Left colon (tissue), 2 donors: ENCODE results near the gene LYRM4. TPM values are rescaled to one million over a fixed set of nuclear protein-coding genes. Genes with fewer than 3 reads are reported as not detected.
"Not testable (repeated sequence)": the region's sequence is repeated elsewhere in the genome, so short reads cannot be mapped to it uniquely, and the experiment has no call there.

ENCODE experiments used
- ATAC-seq: fragments of 200-7000 bp; cut with Tn5 transposase; one replicate; pipeline ENCODE4 v1.9.1; 2020; ENCODE audit warnings: mild to moderate bottlenecking, moderate library complexity
- DNase-seq, 2 donors: peaks; one replicate each; pipeline ENCODE4 v3.0.0-alpha.2; 2020
- intact Hi-C, 2 donors: fragments of 100-400 bp; cut with DNase I in 1 of 2; cut with micrococcal nuclease in 1 of 2; formaldehyde crosslinking; loops; one replicate each; pipeline versions ENCODE4 v1.11.2 to v1.14.0; 2022; cut with DNase I, micrococcal nuclease
- total RNA-seq, 2 donors: library from RNA; stranded (reverse); fragmentation: NEBNext Ultra II Directional; extraction: Animal tissue kit (Norgen Biotek cat#: 25700); gene quantifications; one replicate each; pipeline ENCODE4 v1.2.1, GENCODE V29; 2021
- donor health status: DM: no; HTN: no; CAD: no.
- donor health status: DM: yes; HTN: yes; CAD: no.

LYRM4 gene
- total RNA-seq, 2 donors from 2014 or later, result 12.1 to 12.5 TPM

DNA sequence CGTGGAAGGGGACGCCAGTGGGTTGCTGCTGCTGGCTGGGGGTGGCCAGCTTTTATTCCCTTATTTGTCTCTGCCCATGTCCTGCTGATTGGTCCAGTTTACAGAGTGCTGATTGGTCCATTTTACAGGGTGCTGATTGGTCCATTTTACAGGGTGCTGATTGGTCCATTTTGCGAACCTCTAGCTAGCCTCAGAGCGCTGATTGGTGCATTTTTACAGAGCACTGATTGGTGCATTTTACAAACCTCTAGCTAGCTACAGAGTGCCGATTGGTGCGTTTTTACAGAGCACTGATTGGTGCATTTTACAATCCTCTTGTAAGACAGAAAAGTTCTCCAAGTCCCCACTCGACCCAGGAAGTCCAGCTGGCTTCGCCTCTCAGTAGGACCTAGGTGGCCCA, 140.2 kb downstream of the LYRM4 start:
- DNase-seq, intact Hi-C loops, ATAC-seq: not testable (repeated sequence)

GRCh38 chr6:5120011-5120410, 140.7 kb downstream of the LYRM4 start:
- ATAC-seq (no peak), DNase-seq (no peak)
- intact Hi-C loops, result no loop called here

GRCh38 chr6:5119090-5119951, 141.4 kb downstream of the LYRM4 start:
- ATAC-seq (no peak), DNase-seq (no peak)
- intact Hi-C loops, result no loop called here

DNA sequence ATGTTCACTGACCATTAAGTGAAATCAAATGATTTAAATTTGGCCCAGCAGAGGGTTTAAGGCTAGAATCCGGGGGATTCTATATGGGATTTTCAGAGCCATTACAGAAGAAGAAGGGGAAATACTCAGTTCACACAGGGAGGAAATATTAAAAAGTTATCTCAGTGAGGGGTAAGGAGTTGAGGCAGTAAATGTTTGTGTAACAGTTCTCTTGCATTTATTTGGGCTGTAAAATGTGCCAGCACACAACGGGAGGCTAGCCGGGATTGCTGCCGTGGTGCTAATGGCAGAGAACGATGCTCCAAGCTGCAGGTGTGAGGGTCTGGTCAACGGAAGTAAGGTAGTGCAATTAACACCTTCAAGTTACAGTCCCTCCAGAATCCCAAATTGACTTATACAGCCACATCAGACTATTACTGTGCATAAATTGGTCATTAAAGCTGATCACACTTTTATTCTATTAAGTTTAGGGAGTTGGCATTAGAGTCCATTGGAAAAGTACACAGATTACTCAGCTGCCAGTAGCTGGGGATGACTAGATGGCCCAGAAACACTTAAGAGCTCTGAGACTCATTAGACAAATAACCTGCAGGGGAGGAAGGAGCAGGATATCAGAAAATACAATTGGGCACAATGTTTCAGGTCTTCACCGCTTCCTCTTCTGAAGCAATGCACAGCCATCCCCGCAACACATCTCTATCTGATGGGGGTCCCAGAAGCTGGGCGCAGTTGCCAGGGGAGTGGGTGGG, 144.3 kb downstream of the LYRM4 start:
- ATAC-seq (no peak), DNase-seq (no peak)
- intact Hi-C loops, result no loop called here

GRCh38 chr6:5115168-5115567, 145.6 kb downstream of the LYRM4 start:
- peak; percentile 93 for ATAC-seq
- DNase-seq, result peak in 1 of 2 donors; percentile 45
- intact Hi-C loops, result no loop called here

GRCh38 chr6:5113096-5113495, 147.7 kb downstream of the LYRM4 start:
- DNase-seq (no peak), ATAC-seq (no peak)
- intact Hi-C loops, result no loop called here

DNA sequence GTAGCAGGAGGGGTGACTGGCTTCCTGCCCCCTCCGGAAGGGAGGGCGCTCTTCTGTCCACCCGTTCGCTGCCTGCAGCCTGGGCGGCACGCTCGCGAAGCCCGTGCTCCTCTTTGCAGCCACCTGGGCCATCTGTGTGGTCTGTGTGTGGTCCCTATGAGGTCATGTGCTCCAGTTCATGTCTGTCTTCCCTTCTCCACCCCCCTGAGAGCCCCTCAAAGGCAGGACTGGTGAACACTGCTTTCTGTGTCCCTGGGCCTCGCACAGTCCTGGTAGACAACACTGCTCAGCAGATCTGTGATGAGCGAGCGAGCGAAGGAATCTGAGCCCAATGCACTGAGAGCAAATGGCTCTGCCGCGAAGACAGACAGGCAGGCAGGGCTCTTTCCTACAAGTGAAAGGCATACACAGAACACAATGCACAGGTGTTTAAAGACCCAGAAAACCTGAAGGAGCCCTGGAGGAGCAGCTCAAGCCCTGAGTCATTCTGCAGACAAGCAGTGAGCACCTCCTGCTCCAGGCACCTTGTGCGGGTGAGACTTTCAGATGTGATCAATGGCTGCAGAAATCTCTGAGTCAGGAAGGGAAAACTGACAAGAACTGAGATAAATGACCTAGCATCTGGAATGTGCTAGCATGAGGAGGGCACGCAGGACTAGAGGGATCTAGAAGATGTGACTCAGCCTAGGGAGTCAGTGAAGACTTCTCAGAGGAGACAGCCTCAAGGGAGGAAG, 148.5 kb downstream of the LYRM4 start:
- no peak for DNase-seq
- intact Hi-C loops, result no loop called here
- no peak for ATAC-seq

- no peak for ATAC-seq
- intact Hi-C loops, result no loop called here
- no peak for DNase-seq
Measured at GRCh38 chr6:5111626-5112025, 149.1 kb downstream of the LYRM4 start.

- DNase-seq (no peak), ATAC-seq (no peak)
- intact Hi-C loops, result no loop called here
Measured at GRCh38 chr6:5110246-5110645, 150.5 kb downstream of the LYRM4 start.

GRCh38 chr6:5109436-5109835, 151.3 kb downstream of the LYRM4 start:
- intact Hi-C loops, result no loop called here
- no peak for ATAC-seq
- DNase-seq, result no peak

DNA sequence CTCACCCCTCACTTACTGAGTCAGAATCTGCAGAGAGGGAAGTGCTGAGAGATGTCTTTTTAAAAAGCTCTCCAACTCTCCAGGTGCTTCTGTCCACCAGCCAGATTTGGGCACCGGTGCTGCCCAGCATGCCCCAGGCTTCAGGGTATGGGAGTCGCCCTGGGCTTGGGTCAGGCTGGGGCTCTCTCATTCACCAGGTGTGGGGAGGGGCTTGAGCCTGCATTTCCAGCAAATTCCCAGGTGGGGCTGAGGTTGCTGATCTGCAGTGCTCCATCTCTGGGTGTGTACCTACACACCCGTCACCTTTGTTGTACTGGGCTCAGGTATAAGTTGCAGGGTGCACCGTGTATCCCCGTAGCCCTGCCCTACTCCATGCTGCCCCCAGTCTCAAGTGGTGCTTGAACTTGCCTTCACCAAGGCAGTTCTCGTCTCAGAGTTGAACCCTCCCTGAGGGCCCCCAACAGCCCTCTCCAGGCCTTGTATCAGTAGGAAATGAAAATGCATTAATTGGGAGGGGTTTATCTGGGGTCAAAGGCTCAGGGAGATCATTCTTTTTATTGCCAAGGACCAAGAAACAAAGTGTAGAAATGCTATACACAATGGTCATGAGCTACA, 152.1 kb downstream of the LYRM4 start:
- no peak for DNase-seq
- intact Hi-C loops, result no loop called here
- ATAC-seq, result peak; percentile 37

GRCh38 chr6:5108068-5108467, 152.7 kb downstream of the LYRM4 start:
- intact Hi-C loops, result no loop called here
- no peak for DNase-seq
- ATAC-seq, result no peak

GRCh38 chr6:5107341-5107740, 153.4 kb downstream of the LYRM4 start:
- DNase-seq (no peak), ATAC-seq (no peak)
- intact Hi-C loops, result no loop called here

- DNase-seq, result no peak
- intact Hi-C loops, result no loop called here
- ATAC-seq, result no peak
Measured at GRCh38 chr6:5105146-5105545, 155.6 kb downstream of the LYRM4 start.

DNA sequence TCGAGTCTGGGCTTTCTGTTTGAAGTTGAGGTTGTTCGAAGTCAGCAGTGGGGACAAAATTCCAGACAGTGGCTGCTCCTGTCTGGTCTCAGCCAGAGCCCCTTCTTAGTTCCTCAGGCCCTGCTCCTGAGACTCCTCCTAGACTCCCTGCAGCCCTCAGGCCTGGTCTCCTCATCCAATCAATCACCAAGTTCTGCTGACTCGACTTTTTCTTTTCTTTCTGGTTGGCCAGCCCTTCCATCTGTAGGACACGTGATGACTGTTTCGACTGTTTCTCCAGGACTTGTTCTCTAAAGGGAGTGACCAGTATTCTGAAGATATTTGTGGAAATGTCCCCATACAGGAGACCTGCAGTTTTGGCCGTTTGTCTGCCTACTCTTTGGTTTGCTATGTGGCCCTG, 156.1 kb downstream of the LYRM4 start:
- no peak for ATAC-seq
- intact Hi-C loops, result no loop called here
- DNase-seq, result no peak

DNA sequence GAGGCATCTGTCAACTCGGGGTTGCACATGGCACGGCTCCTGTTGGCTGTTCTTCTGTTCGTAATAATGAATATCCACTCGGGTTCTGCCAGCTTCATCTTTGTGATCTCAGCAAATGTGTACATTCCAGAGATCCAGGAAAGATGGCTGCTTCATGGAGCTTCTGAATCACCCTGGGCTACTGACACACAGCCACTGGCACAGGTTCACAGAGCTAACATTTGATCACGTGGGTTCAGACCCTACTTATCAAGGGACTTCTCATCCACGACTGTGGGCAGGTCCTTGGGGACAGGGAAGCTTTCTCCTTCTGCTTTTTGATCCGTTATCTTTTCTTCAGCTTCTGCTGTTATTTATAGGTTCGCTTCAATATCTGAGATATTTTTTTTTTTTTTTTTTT, 157.5 kb downstream of the LYRM4 start:
- DNase-seq (no peak), ATAC-seq (no peak)
- intact Hi-C loops, result no loop called here

- DNase-seq (no peak), ATAC-seq (no peak)
- intact Hi-C loops, result no loop called here
Measured at GRCh38 chr6:5102267-5102970, 158.3 kb downstream of the LYRM4 start.

DNA sequence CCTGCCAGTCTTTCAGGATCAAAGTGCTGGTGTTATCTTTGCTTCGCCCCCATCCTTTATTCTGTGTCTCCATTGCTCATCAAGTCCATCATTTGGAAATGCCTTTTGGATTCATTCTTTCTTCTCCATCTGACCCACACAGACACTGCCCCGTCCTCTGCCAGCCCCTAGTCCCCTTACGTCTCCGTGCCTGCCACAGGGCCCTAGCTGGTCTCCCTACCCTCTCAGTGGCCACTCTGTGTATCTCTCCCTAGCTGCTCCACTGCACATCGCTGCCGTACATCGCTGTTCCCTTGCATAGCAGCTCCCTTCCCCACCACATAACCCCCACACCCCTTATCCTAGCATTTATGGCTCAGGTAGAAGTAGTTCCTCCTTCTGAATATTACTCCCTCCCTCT, 159.9 kb downstream of the LYRM4 start:
- ATAC-seq (no peak), DNase-seq (no peak)
- intact Hi-C loops, result no loop called here

DNA sequence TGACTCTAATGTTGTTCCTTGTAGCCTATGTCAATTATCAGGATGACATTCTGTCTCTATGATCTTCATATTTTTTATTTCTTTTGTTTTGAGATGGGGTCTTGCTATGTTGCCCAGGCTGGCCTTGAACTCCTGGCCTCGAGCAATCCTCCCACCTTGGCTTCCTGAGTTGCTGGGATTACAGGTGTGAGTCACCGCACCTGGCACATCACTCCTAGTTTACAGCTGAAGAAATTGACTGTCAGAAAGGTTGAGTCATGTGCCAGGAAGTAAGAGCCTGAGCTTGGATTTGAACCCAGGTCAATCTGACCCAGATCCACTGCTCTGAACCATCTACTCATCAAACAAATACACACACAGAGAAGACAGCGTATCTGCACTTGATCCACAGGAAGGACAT, 161.2 kb downstream of the LYRM4 start:
- DNase-seq, result no peak
- no peak for ATAC-seq
- intact Hi-C loops, result no loop called here
